Sigmoid colon (tissue), 7 donors: ENCODE results near the gene GRID2. TPM values are rescaled to one million over a fixed set of nuclear protein-coding genes. Genes with fewer than 3 reads are reported as not detected.

Experiments
- DNase-seq: peaks from one replicate; pipeline ENCODE4 v3.0.0-alpha.2; 2019
- H3K27ac ChIP-seq, 4 donors: fragments of 200-600 bp; sonication (generic); one replicate each; pipeline ENCODE4 v1.5.1; 2016 to 2019; ENCODE audit warnings: mild to moderate bottlenecking in 1 of 4
- H3K27me3 ChIP-seq, 3 donors: fragments of 200-600 bp; sonication (generic); one replicate each; pipeline ENCODE4 v1.5.1; 2019; ENCODE audit warnings: mild to moderate bottlenecking in 1 of 3
- H3K36me3 ChIP-seq, 4 donors: fragments of 200-600 bp; sonication (generic); one replicate each; pipeline ENCODE4 v1.5.1; 2016 to 2019
- H3K4me1 ChIP-seq, 4 donors: fragments of 200-600 bp; sonication (generic); one replicate each; pipeline ENCODE4 v1.5.1; 2017 to 2019
- H3K4me3 ChIP-seq, 4 donors: fragments of 200-600 bp; sonication (generic); one replicate each; pipeline ENCODE4 v1.5.1; 2017 to 2019; ENCODE audit warnings: mild to moderate bottlenecking in 2 of 4, moderate library complexity in 1 of 4
- H3K9me3 ChIP-seq, 4 donors: fragments of 200-600 bp in 3 of 4; sonication (generic) in 3 of 4; one replicate each; pipeline versions ENCODE4 v1.5.1 to v1.6.1; 2013 to 2019
- CTCF ChIP-seq, 4 experiments: fragments of 450-650 bp in 3 of 4; fragments of 200-600 bp in 1 of 4; IDR thresholded peaks; one replicate each; pipeline ENCODE4 v1.5.1; 2016 to 2019; ENCODE audit warnings: antibody characterized with exemption in 4 of 4, mild to moderate bottlenecking in 3 of 4, moderate library complexity in 2 of 4
- EP300 ChIP-seq, 4 donors: sonication (generic); formaldehyde crosslinking; IDR thresholded peaks; one replicate each; pipeline ENCODE4 v1.6.1; 2017; ENCODE audit warnings: antibody characterized with exemption in 4 of 4
- POLR2A ChIP-seq, 2 donors: fragments of 450-650 bp; IDR thresholded peaks; one replicate each; pipeline ENCODE4 v1.6.1; 2016; ENCODE audit warnings: antibody characterized with exemption in 2 of 2, mild to moderate bottlenecking in 2 of 2, moderate library complexity in 2 of 2
- POLR2AphosphoS5 ChIP-seq, 4 donors: sonication (generic); formaldehyde crosslinking; IDR thresholded peaks; one replicate each; pipeline ENCODE4 v1.6.1; 2017; ENCODE audit warnings: antibody characterized with exemption in 4 of 4
- WGBS, 2 donors: extraction: QIAGEN DNeasy Blood & Tissue Kit; methylation state at CpG; one replicate each; pipeline ENCODE4 v1.1.7; 2013; 5-methylcytosine and 5-hydroxymethylcytosine counted together
- intact Hi-C: fragments of 100-400 bp; cut with DNase I; formaldehyde crosslinking; loops from one replicate; pipeline ENCODE4 v1.15.1; 2023
- polyA plus RNA-seq, 3 donors: library from polyadenylated mRNA; stranded (reverse); fragments of 200-250 nt; gene quantifications; one replicate each; pipeline ENCODE4 v1.2.3, GENCODE V29; 2013
- total RNA-seq, 4 donors: library from RNA; depleted of rRNA; stranded (reverse); fragments of >200 nt; gene quantifications; one replicate each; pipeline ENCODE4 v1.1.0, GENCODE V29; 2016
- donor health status: healthy with polysubstance abuse.
- donor health status: Bipolar disorder and iron deficiency.
- donor health status: healthy.

Gene GRID2
- total and polyA plus RNA-seq, 7 donors = 0.04 to 1.9 (median 0.28) TPM; not detected in 2

GRCh38 chr4:92522356-92522755 is 218.6 kb downstream of the GRID2 start:
- Histone ChIP-seq H3K27ac (no peak overlapping the region), H3K27me3 (no peaks in the 10 kb centered on the region), H3K4me1 (no peaks in the 10 kb centered on the region), H3K4me3 (no peak overlapping the region), H3K36me3 (no peaks in the 10 kb centered on the region), H3K9me3 (no peaks in the 10 kb centered on the region)
- WGBS, 2 donors = 34 to 38% methylated on average over 3 of the region's 3 CpGs
- no peak for TF ChIP-seq EP300 (IDR thresholded peaks at IDR 0.05)
- no peak for TF ChIP-seq POLR2A (IDR thresholded peaks at IDR 0.05)
- TF ChIP-seq POLR2AphosphoS5 (IDR thresholded peaks at IDR 0.05) = no peak
- TF ChIP-seq CTCF (IDR thresholded peaks at IDR 0.05) = no peak
- intact Hi-C loops = no loop called here
- DNase-seq = no peak

GRCh38 chr4:92524131-92524530 is 220.4 kb downstream of the GRID2 start:
- intact Hi-C loops = no loop called here

GRCh38 chr4:92528541-92528940 is 224.8 kb downstream of the GRID2 start:
- no peak overlapping the region for H3K4me3 ChIP-seq
- H3K4me1 ChIP-seq = no peaks in the 10 kb centered on the region
- H3K27ac ChIP-seq = no peak overlapping the region
- H3K36me3 ChIP-seq = no peaks in the 10 kb centered on the region
- TF ChIP-seq POLR2AphosphoS5 (IDR thresholded peaks at IDR 0.05) = no peak
- TF ChIP-seq CTCF (IDR thresholded peaks at IDR 0.05) = no peak
- TF ChIP-seq EP300 (IDR thresholded peaks at IDR 0.05) = no peak
- TF ChIP-seq POLR2A (IDR thresholded peaks at IDR 0.05) = no peak
- no peak for DNase-seq
- H3K27me3 ChIP-seq = no peaks in the 10 kb centered on the region
- no peaks in the 10 kb centered on the region for H3K9me3 ChIP-seq
- WGBS, 2 donors = 41 to 65% methylated on average over 4 of the region's 4 CpGs
- intact Hi-C loops = no loop called here

More at GRCh38 chr4:92524131-92524530, 220.4 kb downstream of the GRID2 start:
- H3K9me3 ChIP-seq = no peaks in the 10 kb centered on the region
- no peaks in the 10 kb centered on the region for H3K4me1 ChIP-seq
- no peak overlapping the region for H3K4me3 ChIP-seq
- H3K36me3 ChIP-seq = no peaks in the 10 kb centered on the region
- no peaks in the 10 kb centered on the region for H3K27me3 ChIP-seq
- DNase-seq = no peak
- no peak for TF ChIP-seq POLR2A (IDR thresholded peaks at IDR 0.05)
- TF ChIP-seq EP300 (IDR thresholded peaks at IDR 0.05) = no peak
- TF ChIP-seq CTCF (IDR thresholded peaks at IDR 0.05) = no peak
- TF ChIP-seq POLR2AphosphoS5 (IDR thresholded peaks at IDR 0.05) = no peak
- H3K27ac ChIP-seq = no peak overlapping the region

GRCh38 chr4:92529510-92529909 is 225.7 kb downstream of the GRID2 start:
- H3K4me3 ChIP-seq = no peak overlapping the region
- no peak for DNase-seq
- intact Hi-C loops = no loop called here
- TF ChIP-seq EP300 (IDR thresholded peaks at IDR 0.05) = no peak
- no peak for TF ChIP-seq POLR2AphosphoS5 (IDR thresholded peaks at IDR 0.05)
- TF ChIP-seq CTCF (IDR thresholded peaks at IDR 0.05) = no peak
- no peak for TF ChIP-seq POLR2A (IDR thresholded peaks at IDR 0.05)
- 87 to 91% methylated on average over 2 of the region's 2 CpGs for WGBS, 2 donors
- H3K27ac ChIP-seq = no peak overlapping the region
- H3K9me3 ChIP-seq = no peaks in the 10 kb centered on the region
- no peaks in the 10 kb centered on the region for H3K36me3 ChIP-seq
- no peaks in the 10 kb centered on the region for H3K4me1 ChIP-seq
- H3K27me3 ChIP-seq = no peaks in the 10 kb centered on the region

GRCh38 chr4:92535599-92535998 is 231.8 kb downstream of the GRID2 start:
- TF ChIP-seq POLR2AphosphoS5 (IDR thresholded peaks at IDR 0.05) (no peak), EP300 (IDR thresholded peaks at IDR 0.05) (no peak), CTCF (IDR thresholded peaks at IDR 0.05) (no peak), POLR2A (IDR thresholded peaks at IDR 0.05) (no peak)
- H3K27me3 ChIP-seq = no peaks in the 10 kb centered on the region
- no peaks in the 10 kb centered on the region for H3K9me3 ChIP-seq
- no peak overlapping the region for H3K4me3 ChIP-seq
- H3K4me1 ChIP-seq = no peaks in the 10 kb centered on the region
- intact Hi-C loops = no loop called here
- no peaks in the 10 kb centered on the region for H3K36me3 ChIP-seq
- 80 to 86% methylated on average over 12 of the region's 12 CpGs for WGBS, 2 donors
- no peak for DNase-seq
- no peak overlapping the region for H3K27ac ChIP-seq
